ACC112 (cell line): ENCODE data around the gene APBA2.

Source experiments
- H2AFZ ChIP-seq: fragments of 200-600 bp; sonication (generic); one replicate; pipeline ENCODE4 v1.6.0; 2017; ENCODE audit warnings: antibody characterized with exemption, low read length; ENCODE audit not compliant: unreplicated experiment
- H3K27ac ChIP-seq: fragments of 200-600 bp; sonication (generic); 2 replicates; pipeline ENCODE4 v1.5.1; 2014; ENCODE audit warnings: low read depth, mild to moderate bottlenecking, antibody characterized with exemption, low read length, moderate library complexity
- H3K27me3 ChIP-seq: fragments of 200-600 bp; sonication (generic); 2 replicates; pipeline ENCODE4 v1.6.1; 2014; ENCODE audit warnings: mild to moderate bottlenecking, antibody characterized with exemption, low read length, moderate library complexity, mixed read lengths; ENCODE audit not compliant: insufficient read depth
- H3K36me3 ChIP-seq: fragments of 200-600 bp; sonication (generic); 2 replicates; pipeline ENCODE4 v1.6.1; 2016; ENCODE audit warnings: mild to moderate bottlenecking, antibody characterized with exemption, low read length, moderate library complexity, mixed read lengths; ENCODE audit not compliant: insufficient read depth
- H3K4me1 ChIP-seq: fragments of 200-600 bp; sonication (generic); one replicate; pipeline ENCODE4 v1.6.1; 2016; ENCODE audit warnings: low read length, mixed read lengths; ENCODE audit not compliant: insufficient read depth, unreplicated experiment, control insufficient read depth
- H3K4me3 ChIP-seq: fragments of 200-600 bp; sonication (generic); 2 replicates; pipeline ENCODE4 v1.5.1; 2014; ENCODE audit warnings: mild to moderate bottlenecking, low read depth, low read length
- H3K79me2 ChIP-seq: fragments of 200-600 bp; sonication (generic); one replicate; pipeline ENCODE4 v1.6.0; 2016; ENCODE audit warnings: low read length; ENCODE audit not compliant: control insufficient read depth, unreplicated experiment, insufficient read depth

Gene APBA2

GRCh38 chr15:29090617-29091466 is 205.1 kb downstream of the APBA2 start:
- Histone ChIP-seq H3K4me3 (no peak overlapping the region), H3K36me3 (no peaks in the 10 kb centered on the region), H3K27me3 (no peaks in the 10 kb centered on the region), H2AFZ (no peak overlapping the region), H3K79me2 (no peaks in the 10 kb centered on the region), H3K27ac (no peak overlapping the region), H3K4me1 (no peaks in the 10 kb centered on the region)

DNA sequence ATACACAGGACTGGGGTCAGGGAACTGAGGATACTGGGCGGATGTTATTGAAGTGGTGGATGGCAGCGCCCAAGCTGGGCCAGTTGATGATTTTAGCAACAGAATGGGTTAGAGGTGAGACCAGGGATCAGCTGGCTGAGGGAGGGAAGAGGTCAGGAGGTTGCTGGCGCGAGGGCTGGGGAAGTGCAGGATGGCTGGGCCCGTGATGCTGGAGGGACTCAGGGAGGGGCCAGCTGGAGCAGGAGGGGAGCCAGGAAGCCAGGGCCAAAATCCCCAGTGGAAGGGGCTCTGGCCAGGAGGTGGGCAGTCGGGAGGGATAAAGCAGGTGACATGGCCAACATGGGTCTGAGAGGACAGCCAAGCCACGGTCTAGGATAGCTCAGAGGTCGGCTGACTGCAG is 205.9 kb downstream of the APBA2 start:
- H3K79me2 ChIP-seq: no peaks in the 10 kb centered on the region
- no peaks in the 10 kb centered on the region for H3K27me3 ChIP-seq
- no peak overlapping the region for H3K27ac ChIP-seq
- H3K36me3 ChIP-seq: no peaks in the 10 kb centered on the region
- H3K4me3 ChIP-seq: no peak overlapping the region
- H3K4me1 ChIP-seq: no peaks in the 10 kb centered on the region
- no peak overlapping the region for H2AFZ ChIP-seq

- no peaks in the 10 kb centered on the region for H3K36me3 ChIP-seq
- H3K27ac ChIP-seq: no peak overlapping the region
- H3K4me3 ChIP-seq: no peak overlapping the region
- H2AFZ ChIP-seq: no peak overlapping the region
- H3K27me3 ChIP-seq: no peaks in the 10 kb centered on the region
- no peaks in the 10 kb centered on the region for H3K4me1 ChIP-seq
- H3K79me2 ChIP-seq: no peaks in the 10 kb centered on the region
These were observed 206.7 kb downstream of the APBA2 start for GRCh38 chr15:29092376-29093064.

GRCh38 chr15:29093065-29093435 is 207.3 kb downstream of the APBA2 start:
- Histone ChIP-seq H3K36me3 (no peaks in the 10 kb centered on the region), H3K4me3 (no peak overlapping the region), H3K27ac (no peak overlapping the region), H2AFZ (no peak overlapping the region), H3K79me2 (no peaks in the 10 kb centered on the region), H3K4me1 (no peaks in the 10 kb centered on the region), H3K27me3 (no peaks in the 10 kb centered on the region)

GRCh38 chr15:29093696-29094343 is 208.0 kb downstream of the APBA2 start:
- H3K36me3 ChIP-seq: no peaks in the 10 kb centered on the region
- no peak overlapping the region for H3K4me3 ChIP-seq
- no peak overlapping the region for H3K27ac ChIP-seq
- no peaks in the 10 kb centered on the region for H3K27me3 ChIP-seq
- H3K79me2 ChIP-seq: no peaks in the 10 kb centered on the region
- no peak overlapping the region for H2AFZ ChIP-seq
- H3K4me1 ChIP-seq: no peaks in the 10 kb centered on the region

DNA sequence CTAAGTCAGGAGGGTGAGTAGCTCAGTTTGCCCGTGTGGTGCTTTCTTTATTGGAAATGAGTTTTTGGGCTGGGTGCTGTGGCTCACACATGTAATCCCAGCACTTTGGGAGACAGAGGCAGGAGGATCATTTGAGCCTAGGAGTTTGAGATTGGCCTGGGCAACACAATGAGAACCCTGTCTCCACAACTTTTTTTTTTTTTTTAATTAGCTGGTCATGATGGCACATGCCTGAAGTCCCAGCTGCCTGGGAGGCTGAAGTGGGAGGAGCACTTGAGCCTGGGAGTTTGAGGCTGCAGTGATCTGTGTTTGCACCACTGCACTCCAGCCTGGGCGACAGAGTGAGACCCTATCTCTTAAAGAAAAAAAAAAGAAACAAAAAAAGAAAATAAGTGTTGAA is 208.9 kb downstream of the APBA2 start:
- Histone ChIP-seq H3K36me3 (no peaks in the 10 kb centered on the region), H2AFZ (no peak overlapping the region), H3K79me2 (no peaks in the 10 kb centered on the region), H3K27ac (no peak overlapping the region), H3K27me3 (no peaks in the 10 kb centered on the region), H3K4me3 (no peak overlapping the region), H3K4me1 (no peaks in the 10 kb centered on the region)

DNA sequence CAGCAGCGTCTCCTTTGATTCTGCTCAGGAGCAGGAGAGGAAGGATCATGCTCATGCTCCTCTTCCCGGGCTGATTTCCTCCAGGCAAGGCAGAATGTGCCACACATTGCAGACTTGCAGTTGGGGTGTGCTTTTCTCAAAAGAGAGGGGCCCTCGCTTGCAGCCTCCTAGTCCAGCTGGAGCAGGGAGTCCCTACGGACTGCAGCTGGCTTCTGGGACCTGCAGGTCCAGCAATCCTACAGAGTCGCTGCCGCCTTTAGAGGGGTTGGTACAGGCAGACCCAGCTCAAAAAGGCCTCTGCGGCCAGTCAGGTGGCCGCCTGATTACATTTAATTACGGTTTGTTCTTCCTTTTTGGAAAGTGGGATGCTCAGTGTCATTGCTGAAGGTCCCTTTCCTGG is 210.0 kb downstream of the APBA2 start:
- no peaks in the 10 kb centered on the region for H3K4me1 ChIP-seq
- H3K27ac ChIP-seq: no peak overlapping the region
- H3K4me3 ChIP-seq: no peak overlapping the region
- no peaks in the 10 kb centered on the region for H3K27me3 ChIP-seq
- H2AFZ ChIP-seq: no peak overlapping the region
- no peaks in the 10 kb centered on the region for H3K36me3 ChIP-seq
- no peaks in the 10 kb centered on the region for H3K79me2 ChIP-seq

- Histone ChIP-seq H2AFZ (no peak overlapping the region), H3K4me1 (no peaks in the 10 kb centered on the region), H3K27me3 (no peaks in the 10 kb centered on the region), H3K4me3 (no peak overlapping the region), H3K36me3 (no peaks in the 10 kb centered on the region), H3K27ac (no peak overlapping the region), H3K79me2 (no peaks in the 10 kb centered on the region)
These were observed 211.4 kb downstream of the APBA2 start for GRCh38 chr15:29097168-29097567.

- H3K36me3 ChIP-seq: no peaks in the 10 kb centered on the region
- no peaks in the 10 kb centered on the region for H3K79me2 ChIP-seq
- H2AFZ ChIP-seq: no peak overlapping the region
- no peak overlapping the region for H3K27ac ChIP-seq
- H3K27me3 ChIP-seq: no peaks in the 10 kb centered on the region
- H3K4me1 ChIP-seq: peaks cover 2% of the 10 kb centered on the region
- H3K4me3 ChIP-seq: no peak overlapping the region
These were observed 212.2 kb downstream of the APBA2 start for GRCh38 chr15:29097971-29098370.

- Histone ChIP-seq H3K36me3 (no peaks in the 10 kb centered on the region), H3K27ac (no peak overlapping the region), H3K27me3 (no peaks in the 10 kb centered on the region), H2AFZ (no peak overlapping the region), H3K4me3 (no peak overlapping the region), H3K79me2 (no peaks in the 10 kb centered on the region), H3K4me1 (peaks cover 6% of the 10 kb centered on the region)
These were observed 212.9 kb downstream of the APBA2 start for GRCh38 chr15:29098652-29099051.
